HEK293 (cell line): ENCODE measurements around the gene STIM1.

ENCODE experiments used
- CTCF ChIP-seq: fragments of 450-650 bp; formaldehyde crosslinking; IDR thresholded peaks from 2 replicates; pipeline ENCODE4 v1.5.1; 2016; ENCODE audit warnings: missing biosample characterization, missing genetic modification characterization
- ZBTB44 ChIP-seq: fragments of 450-650 bp; IDR thresholded peaks from 2 replicates; pipeline ENCODE4 v1.5.1; 2018; ENCODE audit warnings: missing biosample characterization, mild to moderate bottlenecking, missing genetic modification characterization
- ZNF292 ChIP-seq: fragments of 450-650 bp; formaldehyde crosslinking; IDR thresholded peaks from 2 replicates; pipeline ENCODE4 v1.5.1; 2016; ENCODE audit warnings: low read depth, missing biosample characterization, missing genetic modification characterization, borderline replicate concordance

- TF ChIP-seq CTCF (peak; percentile 30), ZNF292 (tag by site-specific recombination) (no peak), ZBTB44 (tag by site-specific recombination) (no peak)
Measured at GRCh38 chr11:3855808-3856491, 486 bp downstream of the STIM1 start.
